ENCODE data around the gene EIF4H.
"Not testable (repeated sequence)": the region's sequence is repeated elsewhere in the genome, so short reads cannot be mapped to it uniquely, and the experiment has no call there.

The EIF4H gene

GRCh38 chr7:74175340-74175739 lies 1.2 kb downstream of the EIF4H start:
- DNase-seq (ENCODE audit: low read depth in 2 of 2): no peak

GRCh38 chr7:74176555-74176954 lies 2.4 kb downstream of the EIF4H start:
- DNase-seq (ENCODE audit: low read depth in 2 of 2): no peak

- DNase-seq (ENCODE audit: low read depth in 2 of 2): no peak
Measured at GRCh38 chr7:74178632-74179031, 4.5 kb downstream of the EIF4H start.

- no peak for DNase-seq (ENCODE audit: low read depth in 2 of 2)
Measured at GRCh38 chr7:74179935-74180604, 5.9 kb downstream of the EIF4H start.

- DNase-seq (ENCODE audit: low read depth in 2 of 2): no peak
Measured at GRCh38 chr7:74180866-74181265, 6.7 kb downstream of the EIF4H start.

- no peak for DNase-seq (ENCODE audit: low read depth in 2 of 2)
Measured at GRCh38 chr7:74181821-74182220, 7.7 kb downstream of the EIF4H start.

- no peak for DNase-seq (ENCODE audit: low read depth in 2 of 2)
Measured at GRCh38 chr7:74182453-74183090, 8.4 kb downstream of the EIF4H start.

GRCh38 chr7:74183142-74183541 lies 9.0 kb downstream of the EIF4H start:
- DNase-seq (ENCODE audit: low read depth in 2 of 2): no peak

GRCh38 chr7:74183653-74184450 lies 9.7 kb downstream of the EIF4H start:
- DNase-seq (ENCODE audit: low read depth in 2 of 2): no peak

- DNase-seq (ENCODE audit: low read depth in 2 of 2): no peak
Measured at GRCh38 chr7:74185016-74185415, 10.9 kb downstream of the EIF4H start.

- DNase-seq (ENCODE audit: low read depth in 2 of 2): no peak
Measured at GRCh38 chr7:74185636-74186035, 11.5 kb downstream of the EIF4H start.

GRCh38 chr7:74187915-74188675 lies 13.9 kb downstream of the EIF4H start:
- no peak for DNase-seq (ENCODE audit: low read depth in 2 of 2)

GRCh38 chr7:74190259-74190658 lies 16.1 kb downstream of the EIF4H start:
- no peak for DNase-seq (ENCODE audit: low read depth in 2 of 2)

- DNase-seq (ENCODE audit: low read depth in 2 of 2): no peak
Measured at GRCh38 chr7:74191231-74191630, 17.1 kb downstream of the EIF4H start.

GRCh38 chr7:74193054-74193453 lies 18.9 kb downstream of the EIF4H start:
- DNase-seq (ENCODE audit: low read depth in 2 of 2): no peak

GRCh38 chr7:74193913-74194312 lies 19.8 kb downstream of the EIF4H start:
- DNase-seq (ENCODE audit: low read depth in 2 of 2): no peak

- no peak for DNase-seq (ENCODE audit: low read depth in 2 of 2)
Measured at GRCh38 chr7:74194686-74195085, 20.5 kb downstream of the EIF4H start.

GRCh38 chr7:74195139-74195860 lies 21.1 kb downstream of the EIF4H start:
- not testable (repeated sequence) for DNase-seq (ENCODE audit: low read depth in 2 of 2)

- not testable (repeated sequence) for DNase-seq (ENCODE audit: low read depth in 2 of 2)
Measured at GRCh38 chr7:74195968-74196654, 22.0 kb downstream of the EIF4H start.

GRCh38 chr7:74197449-74198124 lies 23.4 kb downstream of the EIF4H start:
- DNase-seq (ENCODE audit: low read depth in 2 of 2): no peak
